ENCODE results near the gene BCL2.

GRCh38 chr18:63325086-63325686 is 5.6 kb upstream of the BCL2 start:
- no peak for TF ChIP-seq CTCF (IDR thresholded peaks at IDR 0.05; ENCODE audit: low read depth, low read length)
- no peak for TF ChIP-seq EZH2phosphoT487 (IDR thresholded peaks at IDR 0.05; ENCODE audit: low read depth)
